Upper lobe of left lung (tissue), 6 donors: ENCODE results near the gene LRRC8B. TPM values are rescaled to one million over a fixed set of nuclear protein-coding genes. Genes with fewer than 3 reads are reported as not detected.

ENCODE experiments used
- ATAC-seq, 2 donors: fragments of 200-7000 bp; cut with Tn5 transposase; one replicate each; pipeline ENCODE4 v1.9.1; 2022; ENCODE audit warnings: mild to moderate bottlenecking in 2 of 2, moderate library complexity in 2 of 2; ENCODE audit not compliant: low FRiP score in 2 of 2
- DNase-seq, 2 donors: peaks; one replicate each; pipeline ENCODE4 v3.0.0-alpha.2; 2019 to 2020
- H3K27ac ChIP-seq, 4 donors: fragments of 200-600 bp; sonication (generic); one replicate each; pipeline ENCODE4 v1.5.1; 2016 to 2019
- H3K27me3 ChIP-seq, 4 donors: fragments of 200-600 bp; sonication (generic); one replicate each; pipeline ENCODE4 v1.5.1; 2017 to 2019
- H3K36me3 ChIP-seq, 4 donors: fragments of 200-600 bp; sonication (generic); one replicate each; pipeline ENCODE4 v1.5.1; 2016 to 2019
- H3K4me1 ChIP-seq, 4 donors: fragments of 200-600 bp; sonication (generic); one replicate each; pipeline ENCODE4 v1.5.1; 2018 to 2019
- H3K4me3 ChIP-seq, 4 donors: fragments of 200-600 bp; sonication (generic); one replicate each; pipeline ENCODE4 v1.5.1; 2017 to 2019; ENCODE audit warnings: mild to moderate bottlenecking in 2 of 4, moderate library complexity in 1 of 4
- H3K9me3 ChIP-seq, 4 donors: fragments of 200-600 bp; sonication (generic); one replicate each; pipeline ENCODE4 v1.5.1; 2018 to 2019
- EP300 ChIP-seq, 4 donors: sonication (generic); formaldehyde crosslinking; IDR thresholded peaks; one replicate each; pipeline ENCODE4 v1.5.1; 2017; ENCODE audit warnings: antibody characterized with exemption in 4 of 4, control low read depth in 2 of 4
- POLR2A ChIP-seq, 4 donors: fragments of 450-650 bp; IDR thresholded peaks; one replicate each; pipeline ENCODE4 v1.5.1; 2016 to 2017; ENCODE audit warnings: antibody characterized with exemption in 4 of 4, mild to moderate bottlenecking in 2 of 4
- POLR2AphosphoS5 ChIP-seq, 2 donors: sonication (generic); formaldehyde crosslinking; IDR thresholded peaks; one replicate each; pipeline ENCODE4 v1.5.1; 2017; ENCODE audit warnings: antibody characterized with exemption in 2 of 2
- WGBS, 2 donors: methylation state at CpG; one replicate each; pipeline ENCODE4 v1.1.5; 2017 to 2018; 5-methylcytosine and 5-hydroxymethylcytosine counted together
- total RNA-seq, 6 donors: library from RNA; depleted of rRNA in 4 of 6; stranded (reverse); fragments of >200 nt in 4 of 6; gene quantifications; one replicate each; pipeline versions ENCODE4 v1.1.0 to v1.2.1, GENCODE V29; 2016 to 2021
- TF ChIP-seq, protein P1 (sequence below), 6 experiments: fragments of 450-650 bp in 4 of 6; fragments of 200-600 bp in 2 of 6; sonication (generic) in 2 of 6; IDR thresholded peaks; one replicate each; pipeline ENCODE4 v1.5.1; 2016 to 2019; ENCODE audit warnings: antibody characterized with exemption in 6 of 6
- donor health status: DM: no; HTN: no; CAD: no; lungs with moderate emphysema.
- donor health status: DM: no; HTN: yes; CAD: no; lungs with severe emphysema.

The LRRC8B gene
- total RNA-seq, 6 donors from 2014 or later, result 7.1 to 20.2 (median 14.8) TPM

DNA sequence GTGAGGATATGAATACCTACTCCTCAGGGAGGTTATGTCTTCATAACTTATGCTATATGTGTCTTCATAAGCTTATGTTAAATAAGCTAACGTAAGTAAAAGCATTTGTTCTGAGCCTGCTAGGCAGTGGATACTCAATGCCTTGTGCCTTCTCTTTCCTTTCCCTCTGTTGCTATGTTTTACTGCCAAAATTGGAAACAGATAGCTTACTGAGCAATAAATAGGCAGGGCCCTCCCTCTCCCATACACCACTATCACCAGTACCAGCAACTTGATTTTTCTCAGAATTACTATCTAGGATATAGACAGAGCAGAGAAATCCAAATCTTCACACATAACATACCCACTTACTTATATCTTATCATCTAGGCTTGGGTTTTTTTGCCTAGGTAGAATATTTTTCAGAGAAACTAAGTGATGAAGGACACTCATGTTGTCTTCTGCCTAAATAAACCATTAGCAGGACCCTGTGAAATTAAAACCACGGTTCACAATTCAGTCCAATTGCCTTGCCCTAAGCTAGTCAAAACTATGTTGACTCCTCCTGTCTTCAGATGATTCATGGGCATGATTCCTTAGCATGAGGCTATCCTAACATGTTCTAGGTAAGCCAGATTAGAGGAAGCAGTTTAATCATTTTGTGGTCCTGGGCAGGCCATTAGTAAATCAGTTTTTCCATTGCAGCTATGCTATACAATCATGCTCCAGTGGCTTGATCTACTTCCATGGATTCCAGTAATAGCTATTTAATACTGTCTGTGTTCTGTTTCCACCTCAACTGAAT lies 92.4 kb downstream of the LRRC8B start:
- no peak for ATAC-seq
- Histone ChIP-seq H3K9me3 (no peaks in the 10 kb centered on the region), H3K4me1 (no peaks in the 10 kb centered on the region), H3K27me3 (no peaks in the 10 kb centered on the region), H3K4me3 (no peak overlapping the region), H3K27ac (no peak overlapping the region), H3K36me3 (no peaks in the 10 kb centered on the region)
- 98% methylated on average over 2 of the region's 2 CpGs for WGBS, 2 donors
- TF ChIP-seq POLR2AphosphoS5 (IDR thresholded peaks at IDR 0.05), result no peak
- no peak for TF ChIP-seq EP300 (IDR thresholded peaks at IDR 0.05)
- DNase-seq, result no peak

DNA sequence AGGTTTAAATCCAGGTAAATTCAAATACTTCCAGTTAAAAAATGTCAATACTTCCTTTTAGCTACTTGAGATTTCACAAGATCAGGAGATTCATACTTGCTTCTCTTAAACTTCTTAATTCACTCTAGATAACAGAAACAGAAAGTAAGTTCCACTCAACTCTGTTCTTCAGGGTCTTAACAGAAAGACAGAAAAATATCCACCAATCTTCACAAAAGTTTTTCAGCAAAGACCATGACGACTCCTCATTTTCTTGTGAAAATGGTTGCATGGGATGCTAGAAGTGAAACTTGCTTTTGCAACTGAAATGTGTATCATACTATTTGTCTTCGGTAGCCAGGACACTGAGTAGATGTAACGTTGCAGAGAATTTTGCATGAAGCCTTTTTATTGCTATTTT lies 96.0 kb downstream of the LRRC8B start:
- DNase-seq (no peak), ATAC-seq (no peak)
- Histone ChIP-seq H3K4me1 (no peaks in the 10 kb centered on the region), H3K27ac (no peak overlapping the region), H3K4me3 (no peak overlapping the region), H3K27me3 (no peaks in the 10 kb centered on the region), H3K36me3 (no peaks in the 10 kb centered on the region), H3K9me3 (no peaks in the 10 kb centered on the region)
- no peak for TF ChIP-seq POLR2AphosphoS5 (IDR thresholded peaks at IDR 0.05)
- TF ChIP-seq, protein P1, sequence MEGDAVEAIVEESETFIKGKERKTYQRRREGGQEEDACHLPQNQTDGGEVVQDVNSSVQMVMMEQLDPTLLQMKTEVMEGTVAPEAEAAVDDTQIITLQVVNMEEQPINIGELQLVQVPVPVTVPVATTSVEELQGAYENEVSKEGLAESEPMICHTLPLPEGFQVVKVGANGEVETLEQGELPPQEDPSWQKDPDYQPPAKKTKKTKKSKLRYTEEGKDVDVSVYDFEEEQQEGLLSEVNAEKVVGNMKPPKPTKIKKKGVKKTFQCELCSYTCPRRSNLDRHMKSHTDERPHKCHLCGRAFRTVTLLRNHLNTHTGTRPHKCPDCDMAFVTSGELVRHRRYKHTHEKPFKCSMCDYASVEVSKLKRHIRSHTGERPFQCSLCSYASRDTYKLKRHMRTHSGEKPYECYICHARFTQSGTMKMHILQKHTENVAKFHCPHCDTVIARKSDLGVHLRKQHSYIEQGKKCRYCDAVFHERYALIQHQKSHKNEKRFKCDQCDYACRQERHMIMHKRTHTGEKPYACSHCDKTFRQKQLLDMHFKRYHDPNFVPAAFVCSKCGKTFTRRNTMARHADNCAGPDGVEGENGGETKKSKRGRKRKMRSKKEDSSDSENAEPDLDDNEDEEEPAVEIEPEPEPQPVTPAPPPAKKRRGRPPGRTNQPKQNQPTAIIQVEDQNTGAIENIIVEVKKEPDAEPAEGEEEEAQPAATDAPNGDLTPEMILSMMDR (IDR thresholded peaks at IDR 0.05), result no peak
- no peak for TF ChIP-seq EP300 (IDR thresholded peaks at IDR 0.05)
- TF ChIP-seq POLR2A (IDR thresholded peaks at IDR 0.05), result no peak
- 71 to 85% methylated on average over 3 of the region's 3 CpGs for WGBS, 2 donors

DNA sequence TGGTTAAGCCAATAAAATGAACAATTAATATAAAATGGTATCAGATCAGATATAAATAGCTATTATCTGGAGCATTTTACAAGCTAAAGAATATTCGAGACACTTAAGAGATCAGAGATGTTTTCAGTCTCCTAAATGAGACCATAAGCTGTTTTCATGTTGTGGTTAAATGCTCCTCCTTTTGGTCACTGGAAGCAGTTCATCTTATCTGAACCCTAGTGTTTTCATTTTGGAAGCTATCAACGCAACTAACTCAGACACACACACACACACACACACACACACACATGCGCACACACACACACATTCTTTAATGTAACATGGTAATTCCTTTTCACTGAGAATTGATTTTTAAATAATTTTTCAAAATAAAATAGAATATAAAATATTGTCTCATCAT lies 98.3 kb downstream of the LRRC8B start:
- TF ChIP-seq POLR2A (IDR thresholded peaks at IDR 0.05) (no peak), POLR2AphosphoS5 (IDR thresholded peaks at IDR 0.05) (no peak), EP300 (IDR thresholded peaks at IDR 0.05) (no peak)
- TF ChIP-seq, protein P1 (IDR thresholded peaks at IDR 0.05), result no peak
- ATAC-seq, result no peak
- Histone ChIP-seq H3K4me3 (no peak overlapping the region), H3K9me3 (no peaks in the 10 kb centered on the region), H3K36me3 (no peaks in the 10 kb centered on the region), H3K27me3 (no peaks in the 10 kb centered on the region), H3K27ac (no peak overlapping the region), H3K4me1 (no peaks in the 10 kb centered on the region)
- WGBS, 2 donors, result 63 to 78% methylated on average over 3 of the region's 3 CpGs
- no peak for DNase-seq

DNA sequence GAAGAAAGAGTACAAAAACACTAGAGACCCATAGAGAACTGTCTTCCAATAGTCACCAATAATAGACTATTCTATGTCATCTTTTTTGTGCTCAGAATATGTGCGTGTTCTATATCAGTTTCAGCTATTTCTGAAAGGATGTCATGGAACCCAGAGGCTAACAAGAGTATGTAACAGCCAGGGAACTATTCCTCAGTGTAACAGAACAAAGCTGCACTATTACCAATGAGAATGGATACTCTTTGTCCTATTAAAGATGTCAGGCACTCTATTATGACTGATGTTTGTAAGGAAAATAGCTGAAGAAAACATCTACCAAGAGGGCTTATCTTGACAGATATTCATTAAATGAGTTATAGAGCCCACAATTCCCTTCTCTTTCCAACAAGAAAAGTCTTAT lies 99.7 kb downstream of the LRRC8B start:
- DNase-seq, result no peak
- Histone ChIP-seq H3K4me1 (no peaks in the 10 kb centered on the region), H3K9me3 (no peaks in the 10 kb centered on the region), H3K36me3 (no peaks in the 10 kb centered on the region), H3K27me3 (no peaks in the 10 kb centered on the region), H3K27ac (no peak overlapping the region), H3K4me3 (no peak overlapping the region)
- 97 to 100% methylated on average over 1 of the region's 1 CpG for WGBS, 2 donors
- no peak for TF ChIP-seq EP300 (IDR thresholded peaks at IDR 0.05)
- TF ChIP-seq, protein P1 (IDR thresholded peaks at IDR 0.05), result no peak
- TF ChIP-seq POLR2A (IDR thresholded peaks at IDR 0.05), result no peak
- TF ChIP-seq POLR2AphosphoS5 (IDR thresholded peaks at IDR 0.05), result no peak
- no peak for ATAC-seq

DNA sequence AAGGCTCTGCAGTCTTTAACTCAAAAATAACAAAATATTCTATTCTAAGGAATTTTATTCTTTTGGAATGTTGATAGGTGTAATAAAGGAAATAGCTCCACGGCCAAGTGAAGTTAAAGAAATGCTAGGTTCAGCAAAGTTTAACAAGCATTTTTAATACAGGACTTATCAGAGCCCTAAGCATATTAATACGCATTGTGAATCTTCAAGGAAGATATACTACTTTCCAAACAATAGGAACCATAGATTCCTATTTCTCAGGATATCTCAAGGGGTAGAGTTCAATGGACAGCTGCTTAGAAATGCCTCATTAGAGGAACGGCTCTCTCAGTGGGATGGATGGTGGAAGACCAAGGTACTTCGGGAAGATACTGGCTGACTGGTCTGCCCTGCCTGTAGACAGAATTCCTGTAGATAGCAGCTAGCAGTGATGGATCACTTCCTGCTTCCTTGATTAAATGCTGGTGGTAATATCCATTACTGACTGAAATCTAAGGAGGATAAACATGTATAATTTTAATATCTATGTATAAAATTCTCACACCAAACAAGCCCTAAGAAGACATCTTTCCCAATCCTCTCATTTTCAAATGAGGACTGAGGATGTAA lies 100.2 kb downstream of the LRRC8B start:
- TF ChIP-seq EP300 (IDR thresholded peaks at IDR 0.05) (no peak), POLR2AphosphoS5 (IDR thresholded peaks at IDR 0.05) (no peak), POLR2A (IDR thresholded peaks at IDR 0.05) (no peak)
- TF ChIP-seq, protein P1 (IDR thresholded peaks at IDR 0.05), result no peak
- ATAC-seq (no peak), DNase-seq (no peak)
- no peak overlapping the region for H3K4me3 ChIP-seq
- H3K27me3 ChIP-seq, result no peaks in the 10 kb centered on the region
- 79 to 87% methylated on average over 4 of the region's 4 CpGs for WGBS, 2 donors
- H3K27ac ChIP-seq, result no peak overlapping the region
- H3K4me1 ChIP-seq, result no peaks in the 10 kb centered on the region
- no peaks in the 10 kb centered on the region for H3K36me3 ChIP-seq
- H3K9me3 ChIP-seq, result no peaks in the 10 kb centered on the region
